VCaP (cell line): ENCODE data around the gene AGAP3.

Source experiments
- H3K27ac ChIP-seq: fragments of 450-650 bp; 2 replicates; pipeline ENCODE4 v1.5.1; 2017
- TF ChIP-seq, protein P1 (sequence below): fragments of 450-650 bp; conservative IDR thresholded peaks from 2 replicates; pipeline ENCODE4 v1.5.1; 2017; ENCODE audit warnings: mild to moderate bottlenecking, moderate library complexity

AGAP3 gene

DNA sequence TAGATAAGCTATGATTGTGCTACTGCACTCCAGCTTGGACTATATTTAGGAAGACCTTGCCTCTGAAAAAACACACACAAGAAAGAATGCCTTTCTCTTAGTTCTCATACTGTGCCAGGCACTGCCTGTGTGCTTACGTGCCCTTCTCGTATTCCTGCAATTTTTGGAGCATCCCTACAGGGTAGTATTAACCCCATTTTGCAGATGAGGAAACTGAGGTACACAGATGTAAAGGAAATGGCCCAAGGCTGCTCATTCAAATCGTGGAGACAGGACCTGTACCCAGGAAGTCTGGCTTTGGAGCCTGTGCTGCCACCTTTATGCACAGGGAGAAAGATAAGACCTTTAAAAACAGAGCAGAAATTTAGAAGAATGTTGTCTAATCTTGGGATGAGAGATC, 16.7 kb downstream of the AGAP3 start:
- no peak overlapping the region for H3K27ac ChIP-seq
- TF ChIP-seq, protein P1, sequence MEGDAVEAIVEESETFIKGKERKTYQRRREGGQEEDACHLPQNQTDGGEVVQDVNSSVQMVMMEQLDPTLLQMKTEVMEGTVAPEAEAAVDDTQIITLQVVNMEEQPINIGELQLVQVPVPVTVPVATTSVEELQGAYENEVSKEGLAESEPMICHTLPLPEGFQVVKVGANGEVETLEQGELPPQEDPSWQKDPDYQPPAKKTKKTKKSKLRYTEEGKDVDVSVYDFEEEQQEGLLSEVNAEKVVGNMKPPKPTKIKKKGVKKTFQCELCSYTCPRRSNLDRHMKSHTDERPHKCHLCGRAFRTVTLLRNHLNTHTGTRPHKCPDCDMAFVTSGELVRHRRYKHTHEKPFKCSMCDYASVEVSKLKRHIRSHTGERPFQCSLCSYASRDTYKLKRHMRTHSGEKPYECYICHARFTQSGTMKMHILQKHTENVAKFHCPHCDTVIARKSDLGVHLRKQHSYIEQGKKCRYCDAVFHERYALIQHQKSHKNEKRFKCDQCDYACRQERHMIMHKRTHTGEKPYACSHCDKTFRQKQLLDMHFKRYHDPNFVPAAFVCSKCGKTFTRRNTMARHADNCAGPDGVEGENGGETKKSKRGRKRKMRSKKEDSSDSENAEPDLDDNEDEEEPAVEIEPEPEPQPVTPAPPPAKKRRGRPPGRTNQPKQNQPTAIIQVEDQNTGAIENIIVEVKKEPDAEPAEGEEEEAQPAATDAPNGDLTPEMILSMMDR = no peak

DNA sequence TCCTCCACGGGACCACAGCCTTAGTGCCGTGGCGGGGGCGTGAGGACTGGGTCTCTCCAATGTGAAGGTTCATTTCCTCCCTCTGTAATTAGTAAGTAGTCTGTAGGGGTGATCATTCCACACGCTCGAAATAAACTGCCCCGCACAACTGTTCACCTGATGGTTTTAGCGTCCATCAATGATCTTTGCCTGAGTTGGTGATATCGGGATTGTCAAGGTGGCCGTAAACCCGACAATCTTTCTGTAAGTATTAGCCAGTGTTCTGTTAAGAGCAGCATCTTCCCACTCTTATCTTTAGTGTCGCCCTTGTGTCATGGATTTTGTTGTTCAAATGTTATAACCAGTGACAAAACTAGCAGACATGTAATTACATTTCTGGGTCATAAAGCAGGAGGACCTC, 17.7 kb downstream of the AGAP3 start:
- no peak overlapping the region for H3K27ac ChIP-seq
- TF ChIP-seq, protein P1 = no peak

DNA sequence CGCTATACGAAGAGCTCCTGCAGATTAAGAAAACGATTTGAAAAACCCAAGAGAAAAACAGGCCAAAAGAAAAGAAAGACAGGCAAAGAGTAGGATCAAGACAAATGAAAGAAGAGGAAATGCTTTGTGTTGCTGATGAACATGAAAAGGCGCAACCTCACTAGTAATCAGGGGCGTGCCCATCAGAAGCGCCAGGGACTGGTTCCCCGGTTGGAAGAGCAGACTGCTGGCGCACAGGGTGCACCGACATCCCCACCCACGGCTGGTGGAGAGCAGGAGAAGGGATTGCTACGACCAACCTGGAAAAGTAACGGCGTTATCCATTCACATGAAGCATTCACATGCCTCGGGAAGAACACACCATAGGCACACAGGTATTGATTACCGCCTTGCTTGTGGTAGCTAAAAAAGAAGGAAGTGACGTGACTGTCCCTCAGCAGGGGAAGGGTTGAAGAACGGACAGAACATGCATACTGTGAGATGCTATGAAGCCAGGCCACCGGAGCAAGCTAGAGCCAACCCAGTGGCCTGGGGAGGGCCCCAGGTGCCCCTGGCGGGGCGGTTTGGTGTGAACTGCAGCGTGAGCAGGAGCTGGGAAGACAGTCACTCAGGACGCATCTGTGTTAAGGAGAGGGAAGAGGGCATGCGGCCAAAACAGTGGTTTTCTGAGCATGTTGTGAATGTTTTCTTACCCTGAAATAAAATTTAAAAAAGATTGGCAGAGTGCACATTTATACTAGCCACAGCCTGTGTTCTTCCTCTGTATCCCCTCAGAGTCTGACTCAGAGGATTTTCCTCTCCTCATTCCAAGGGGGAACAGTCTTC, 18.3 kb downstream of the AGAP3 start:
- TF ChIP-seq, protein P1 = no peak
- H3K27ac ChIP-seq = no peak overlapping the region

DNA sequence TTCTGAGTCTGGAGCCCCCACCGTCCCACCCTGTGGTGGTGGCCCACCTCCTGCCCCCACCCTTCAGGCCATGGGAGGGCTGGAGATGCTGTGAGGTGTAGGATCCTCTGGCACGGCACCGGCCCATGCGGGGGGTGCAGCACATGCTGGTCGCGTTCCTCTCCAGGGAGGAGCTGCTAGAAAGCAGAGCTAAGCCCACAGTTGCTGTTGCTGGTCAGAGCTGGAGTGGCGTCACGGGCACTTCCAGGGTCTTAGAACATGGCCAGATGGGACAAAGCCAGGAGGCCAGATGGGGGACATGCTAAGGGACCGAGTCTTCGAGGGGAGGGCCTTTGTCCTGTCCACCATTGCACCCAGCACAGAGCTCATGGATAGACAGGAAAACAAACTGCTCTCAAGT, 21.6 kb downstream of the AGAP3 start:
- H3K27ac ChIP-seq = 0 out of 2 replicates have a peak overlapping the region, but pooled peaks have one; percentile 5
- TF ChIP-seq, protein P1 = no peak

DNA sequence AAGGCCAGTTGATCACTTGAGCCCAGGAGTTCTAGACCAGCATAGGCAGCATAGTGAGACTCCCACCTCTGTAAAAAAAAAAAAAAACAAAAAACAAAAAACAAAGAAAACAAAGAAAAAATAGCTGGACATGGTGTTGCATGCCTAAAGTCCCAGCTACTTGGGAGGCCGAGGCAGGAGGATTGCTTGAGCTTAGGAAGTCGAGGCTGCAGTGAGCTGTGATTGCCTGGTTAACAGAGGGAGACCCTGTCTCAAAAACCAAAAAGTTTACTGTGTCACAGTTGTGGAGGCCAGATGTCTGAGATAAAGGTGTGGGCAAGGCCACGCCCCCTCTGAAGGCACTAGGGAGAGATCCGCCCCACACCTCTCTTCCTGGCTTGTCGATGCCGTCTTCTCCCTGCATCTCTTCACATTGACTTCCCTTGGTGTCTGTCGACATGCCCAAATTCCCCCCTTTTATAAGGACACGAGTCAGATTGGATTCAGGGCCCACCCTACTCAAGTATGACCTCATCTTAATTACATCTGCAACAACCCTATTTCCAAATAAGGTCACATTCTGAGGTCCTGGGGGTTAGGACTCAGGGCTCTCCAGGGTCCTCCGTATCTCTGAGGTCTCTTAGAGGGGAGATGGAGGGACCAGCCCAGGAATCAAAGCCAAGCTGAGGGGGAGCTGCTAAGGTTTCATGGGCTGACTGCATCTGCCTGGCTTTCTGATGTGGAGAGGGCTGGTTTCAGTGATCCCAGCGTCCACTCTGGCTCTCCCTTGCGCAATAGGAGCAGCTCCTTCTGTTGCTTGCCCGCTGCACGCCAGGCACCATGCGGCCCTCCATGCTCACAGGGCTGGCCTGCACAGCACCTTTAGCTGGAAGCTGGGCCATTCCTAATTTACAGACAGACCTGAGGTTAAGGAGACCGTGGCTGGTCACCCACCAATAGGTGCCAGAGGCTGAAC, 23.1 kb downstream of the AGAP3 start:
- TF ChIP-seq, protein P1 = no peak
- H3K27ac ChIP-seq = peak overlapping the region; percentile 97

DNA sequence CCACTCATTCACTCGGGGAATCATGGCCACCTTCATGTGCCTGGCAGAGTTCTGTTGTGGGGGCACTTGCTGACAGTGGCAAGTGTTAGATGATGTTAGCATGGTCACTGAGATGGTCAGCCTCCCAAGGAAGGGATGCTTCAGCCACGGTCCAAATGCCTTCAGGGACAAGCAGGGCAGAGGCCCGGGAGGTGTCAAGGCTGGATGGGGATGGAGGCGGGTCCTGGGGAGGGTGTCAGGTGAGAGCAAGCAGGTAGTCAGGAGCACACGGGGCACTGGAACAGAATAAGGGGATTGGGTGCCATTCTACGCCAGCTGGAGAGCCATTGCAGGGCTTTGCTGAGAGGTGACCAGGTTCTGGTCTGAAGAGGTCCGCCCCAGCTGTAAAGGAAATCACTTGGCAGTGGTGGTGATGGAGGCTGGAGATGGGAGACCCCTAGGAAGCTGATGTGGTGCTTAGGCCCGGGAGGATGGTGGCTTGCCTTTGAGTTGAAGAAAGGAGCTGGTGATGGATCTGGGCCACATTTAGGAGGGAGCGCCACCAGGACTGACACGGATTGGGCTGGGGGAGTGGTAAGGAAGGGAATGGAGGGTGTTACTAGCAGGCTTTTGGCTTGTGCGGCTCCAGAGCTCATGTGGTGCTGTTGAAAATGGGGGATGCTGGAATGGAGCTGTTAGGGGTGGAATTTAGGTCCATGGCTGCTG, 24.1 kb downstream of the AGAP3 start:
- TF ChIP-seq, protein P1 = no peak

More for the DNA sequence above, 24.1 kb downstream of the AGAP3 start:
- H3K27ac ChIP-seq = peak overlapping the region; percentile 97
